GM21717 (cell line): Measurements from ENCODE around the gene KLHL10.
"Not testable (repeated sequence)": the region's sequence is repeated elsewhere in the genome, so short reads cannot be mapped to it uniquely, and the experiment has no call there.

Experiments
- ATAC-seq: cut with Tn5 transposase; IDR thresholded peaks from one replicate; pipeline ENCODE4 v1.9.1; 2021; ENCODE audit warnings: mild to moderate bottlenecking, moderate library complexity; ENCODE audit not compliant: unreplicated experiment

The KLHL10 gene

DNA sequence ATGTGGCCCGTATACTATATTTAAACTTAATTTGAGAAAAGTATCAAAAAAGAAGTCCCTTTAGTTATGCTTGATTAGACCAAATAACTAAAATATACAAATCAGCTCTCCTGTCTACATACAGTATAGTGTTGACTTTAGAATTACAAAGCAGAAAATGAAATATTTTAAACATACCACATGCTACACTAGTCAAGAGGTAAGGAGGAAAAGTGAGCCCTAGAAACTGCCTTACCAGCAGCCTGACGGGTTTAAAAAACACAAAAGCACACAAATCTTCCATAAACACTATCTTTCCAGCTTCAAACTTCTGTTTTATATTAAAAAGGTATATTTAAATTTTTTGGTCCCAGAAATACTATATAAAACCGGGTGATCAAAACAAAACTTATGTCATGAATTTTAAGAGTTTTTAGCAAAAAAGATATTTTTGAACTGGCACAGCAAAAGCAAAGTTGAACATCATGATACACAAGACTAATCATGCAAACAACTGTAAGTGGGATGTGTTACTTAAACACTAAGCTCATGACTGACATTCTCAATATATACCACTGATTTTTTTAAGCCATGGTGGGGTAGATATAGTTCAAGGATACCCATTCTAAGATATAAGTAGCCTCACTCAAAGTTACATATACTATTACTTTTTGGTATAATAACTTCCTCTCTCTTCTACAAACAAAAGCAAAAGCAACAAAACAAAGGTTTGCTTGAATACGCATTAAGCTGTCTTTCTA lies 11.8 kb downstream of the KLHL10 start:
- no peak for ATAC-seq

- ATAC-seq = not testable (repeated sequence)
Observed at GRCh38 chr17:41851382-41851781, 13.8 kb downstream of the KLHL10 start.

- no peak for ATAC-seq
Observed at GRCh38 chr17:41860254-41860931, 22.8 kb downstream of the KLHL10 start.

DNA sequence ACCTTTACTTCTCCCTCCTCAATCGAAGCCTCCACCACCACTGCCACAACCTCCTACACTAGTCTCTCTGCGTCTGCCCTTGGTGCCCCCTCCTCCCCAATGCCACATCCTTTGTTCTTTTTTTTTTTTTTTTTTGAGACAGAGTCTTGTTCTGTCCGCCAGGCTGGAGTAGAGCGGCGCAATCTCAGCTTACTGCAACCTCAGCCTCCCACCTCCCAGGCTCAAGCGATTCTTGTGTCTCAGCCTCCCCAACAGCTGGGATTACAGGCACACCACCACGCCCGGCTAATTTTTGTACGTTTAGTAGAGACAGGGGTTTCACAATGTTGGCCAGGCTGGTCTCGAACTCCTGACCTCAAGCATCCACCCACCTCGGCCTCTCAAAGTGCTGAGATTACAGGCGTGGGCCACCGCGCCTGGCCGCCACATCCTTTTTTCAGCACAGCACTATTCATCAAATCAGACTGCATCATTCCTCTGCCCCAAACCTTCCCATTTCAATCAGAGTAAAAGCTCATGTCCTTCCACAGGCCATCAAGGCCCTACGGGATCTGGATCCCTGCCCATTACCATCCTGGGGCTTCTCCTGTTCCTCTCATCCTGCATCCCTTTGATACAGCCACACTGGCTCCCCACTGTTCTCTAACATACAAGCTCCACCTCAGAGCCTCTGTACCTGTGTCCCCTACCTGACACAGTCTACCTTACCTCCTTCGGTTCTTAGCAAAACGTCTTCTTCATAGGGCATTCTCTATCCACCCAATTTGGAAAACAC lies 25.6 kb downstream of the KLHL10 start:
- no peak for ATAC-seq

- ATAC-seq = no peak
Observed at GRCh38 chr17:41864498-41864835, 26.8 kb downstream of the KLHL10 start.

GRCh38 chr17:41864836-41865595 lies 27.4 kb downstream of the KLHL10 start, which contains the start of gene KLHL11:
TSS of gene KLHL11 (minus strand) at chr17:41865423. CDS start at chr17:41865370, 53 bp downstream.
- ATAC-seq = peak; percentile 77

DNA sequence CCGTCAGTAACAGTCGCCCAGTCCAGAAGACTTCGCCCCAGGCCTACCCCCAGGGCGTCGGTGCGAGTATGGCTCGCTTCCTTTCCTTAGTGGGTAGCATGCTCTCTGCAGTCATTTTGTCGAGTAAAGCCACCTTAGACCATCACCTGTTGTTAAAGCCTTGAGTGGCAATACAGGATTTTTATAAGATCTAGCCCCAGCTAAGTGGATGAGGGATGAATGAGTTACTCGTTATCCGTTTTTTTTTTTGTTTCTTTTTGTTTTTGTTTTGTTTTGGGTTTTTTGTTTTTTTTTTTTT lies 27.9 kb downstream of the KLHL10 start:
- ATAC-seq = no peak

GRCh38 chr17:41868568-41868967 lies 30.9 kb downstream of the KLHL10 start:
- ATAC-seq = no peak

DNA sequence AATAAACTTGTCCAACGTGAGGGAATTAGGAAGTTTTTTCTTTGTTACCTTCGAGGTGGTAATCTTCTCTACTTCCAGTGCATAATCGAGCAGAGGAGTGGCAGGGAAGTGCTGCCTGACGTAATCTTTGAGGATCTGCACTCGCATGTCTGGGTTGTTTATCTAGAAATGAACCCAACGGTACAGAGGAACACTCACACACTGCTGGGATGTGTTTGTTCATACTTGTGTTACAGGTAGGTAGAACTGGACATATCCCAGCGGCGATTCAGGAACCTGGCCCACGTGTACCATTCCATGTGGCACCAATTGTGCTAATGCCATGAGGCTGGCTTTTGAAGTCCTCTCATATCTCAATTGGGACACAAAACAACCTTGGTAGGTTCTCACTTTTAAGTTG lies 31.8 kb downstream of the KLHL10 start:
- ATAC-seq = no peak

DNA sequence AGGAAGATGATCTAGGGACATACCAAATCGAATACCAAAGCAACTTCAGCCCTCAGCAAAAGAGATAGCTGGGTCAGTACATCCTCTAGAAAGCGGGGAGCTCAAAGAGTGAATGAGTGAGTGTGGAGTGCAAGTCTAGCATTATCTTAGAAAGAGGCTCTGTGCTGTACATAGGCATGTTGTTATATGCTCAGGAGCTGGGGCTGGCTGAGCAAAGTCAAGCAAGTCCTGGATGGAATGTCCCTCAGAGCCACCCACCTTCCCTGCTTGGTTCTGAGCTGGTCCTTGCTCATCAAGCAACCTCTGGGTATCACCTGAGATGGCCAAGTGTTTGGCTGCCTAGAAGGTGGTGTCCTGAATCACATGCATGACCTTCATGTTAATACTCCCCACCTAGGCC lies 32.5 kb downstream of the KLHL10 start:
- no peak for ATAC-seq

GRCh38 chr17:41870627-41871026 lies 33.0 kb downstream of the KLHL10 start:
- no peak for ATAC-seq

DNA sequence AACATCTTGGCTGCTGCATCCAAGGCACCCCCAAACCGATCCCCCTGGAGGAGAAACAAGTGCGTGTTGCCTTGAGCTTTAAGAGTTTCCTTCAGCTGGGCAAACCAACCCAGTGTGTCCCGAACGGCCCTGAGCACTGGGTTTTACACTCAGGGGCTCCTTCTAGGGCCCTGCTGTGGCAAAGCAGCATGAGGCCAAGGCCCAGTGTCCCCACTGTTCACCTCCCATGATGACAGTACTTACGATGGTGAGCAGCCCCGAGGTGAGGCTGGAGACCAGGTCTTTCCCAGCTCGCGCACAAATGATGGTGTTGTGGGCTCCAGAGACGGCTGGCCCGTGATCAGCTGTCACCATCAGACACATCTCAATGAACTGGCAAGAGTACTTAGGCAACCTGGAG lies 34.2 kb downstream of the KLHL10 start:
- ATAC-seq = no peak

- no peak for ATAC-seq
Observed at GRCh38 chr17:41873559-41874292, 36.1 kb downstream of the KLHL10 start.

- ATAC-seq = not testable (repeated sequence)
Observed at GRCh38 chr17:41874293-41874670, 36.7 kb downstream of the KLHL10 start.

- ATAC-seq = no peak
Observed at GRCh38 chr17:41880130-41880529, 42.5 kb downstream of the KLHL10 start.

- no peak for ATAC-seq
Observed at GRCh38 chr17:41882756-41883155, 45.1 kb downstream of the KLHL10 start.

DNA sequence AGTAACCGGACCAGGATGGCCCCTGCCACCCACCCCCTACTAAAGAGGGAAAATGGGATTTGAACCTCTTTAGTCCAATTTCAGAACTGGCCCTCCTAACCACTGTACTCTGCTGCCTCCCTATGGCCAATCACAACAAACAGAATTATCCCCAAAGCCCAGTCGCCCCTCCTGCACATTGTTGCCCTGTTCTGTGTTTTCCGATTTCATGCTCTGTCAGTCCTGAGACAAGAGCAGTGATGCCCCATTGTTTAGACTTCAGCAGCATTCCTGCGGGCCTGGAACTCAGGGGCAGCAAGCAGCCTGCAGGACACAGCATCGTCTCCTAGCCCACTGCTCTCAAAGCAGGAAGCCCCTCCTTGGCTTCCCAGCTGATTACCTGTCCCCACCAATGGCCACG lies 48.1 kb downstream of the KLHL10 start:
- no peak for ATAC-seq

GRCh38 chr17:41888332-41888965 lies 50.8 kb downstream of the KLHL10 start:
- no peak for ATAC-seq

- no peak for ATAC-seq
Observed at GRCh38 chr17:41891135-41892020, 53.8 kb downstream of the KLHL10 start.
